Ascending aorta (tissue), 2 donors: ENCODE data around the gene NACC2. TPM values are rescaled to one million over a fixed set of nuclear protein-coding genes. Genes with fewer than 3 reads are reported as not detected.
A peak's percentile ranks its signal among the peaks of the same experiment; 100 is the strongest.

Source experiments
- DNase-seq, 2 donors: peaks; one replicate each; pipeline ENCODE4 v3.0.0-alpha.2; 2019; ENCODE audit warnings: low spot score in 2 of 2
- H3K27ac ChIP-seq, 2 donors: fragments of 200-600 bp; sonication (generic); one replicate each; pipeline ENCODE4 v1.5.1; 2016 to 2017; ENCODE audit warnings: mild to moderate bottlenecking in 1 of 2
- H3K27me3 ChIP-seq: fragments of 200-600 bp; sonication (generic); one replicate; pipeline ENCODE4 v1.5.1; 2017
- H3K36me3 ChIP-seq, 2 donors: fragments of 200-600 bp; sonication (generic); one replicate each; pipeline ENCODE4 v1.5.1; 2016
- H3K4me1 ChIP-seq, 2 donors: fragments of 200-600 bp; sonication (generic); one replicate each; pipeline ENCODE4 v1.5.1; 2016 to 2017; ENCODE audit warnings: mild to moderate bottlenecking in 1 of 2
- H3K4me3 ChIP-seq, 2 donors: fragments of 200-600 bp; sonication (generic); one replicate each; pipeline ENCODE4 v1.5.1; 2016 to 2017; ENCODE audit warnings: mild to moderate bottlenecking in 1 of 2
- H3K9me3 ChIP-seq, 2 donors: fragments of 200-600 bp; sonication (generic); one replicate each; pipeline ENCODE4 v1.5.1; 2016
- CTCF ChIP-seq, 3 experiments: fragments of 200-600 bp in 2 of 3; fragments of 450-650 bp in 1 of 3; sonication (generic) in 2 of 3; IDR thresholded peaks; one replicate each; pipeline ENCODE4 v1.5.1; 2016 to 2019; ENCODE audit warnings: antibody characterized with exemption in 3 of 3, mild to moderate bottlenecking in 1 of 3, moderate library complexity in 1 of 3
- intact Hi-C: fragments of 100-400 bp; cut with DNase I; formaldehyde crosslinking; loops from one replicate; pipeline ENCODE4 v1.15.1; 2023
- total RNA-seq: library from RNA; depleted of rRNA; stranded (reverse); fragments of >200 nt; gene quantifications from one replicate; pipeline ENCODE4 v1.1.0, GENCODE V29; 2016

Gene NACC2
- total RNA-seq, 1 donor from 2014 or later: 72.2 TPM

GRCh38 chr9:136054798-136055714 is 40.0 kb downstream of the NACC2 start:
- Histone ChIP-seq H3K9me3 (no peaks in the 10 kb centered on the region), H3K36me3 (peaks cover 0 to 2% of the 10 kb centered on the region in 2 donors), H3K4me1 (peaks cover 27 to 50% of the 10 kb centered on the region in 2 donors), H3K27me3 (no peaks in the 10 kb centered on the region), H3K4me3 (no peak overlapping the region), H3K27ac (no peak overlapping the region)
- no peak for DNase-seq
- intact Hi-C loops: loop anchor here (5.0 kb wide), 1 partner anchor 93 kb away; the partner anchor contains the start of gene UBAC1
- TF ChIP-seq CTCF (IDR thresholded peaks at IDR 0.05): no peak

GRCh38 chr9:136054146-136054545 is 40.9 kb downstream of the NACC2 start:
- no peak for DNase-seq
- Histone ChIP-seq H3K27ac (peak overlapping the region in 1 of 2 donors; percentile 44), H3K9me3 (no peaks in the 10 kb centered on the region), H3K4me3 (no peak overlapping the region), H3K27me3 (no peaks in the 10 kb centered on the region), H3K36me3 (peaks cover 8 to 10% of the 10 kb centered on the region in 2 donors), H3K4me1 (peaks cover 27 to 48% of the 10 kb centered on the region in 2 donors)
- intact Hi-C loops: loop anchor here (5.0 kb wide), 1 partner anchor 92 kb away; the partner anchor contains the start of gene UBAC1
- no peak for TF ChIP-seq CTCF (IDR thresholded peaks at IDR 0.05)

- Histone ChIP-seq H3K27me3 (no peaks in the 10 kb centered on the region), H3K36me3 (peaks cover 12 to 14% of the 10 kb centered on the region in 2 donors), H3K4me3 (peak overlapping the region in 1 of 2 donors; percentile 65), H3K4me1 (peaks cover 27 to 47% of the 10 kb centered on the region in 2 donors), H3K27ac (peak overlapping the region; percentile 44 to 79), H3K9me3 (no peaks in the 10 kb centered on the region)
- no peak for DNase-seq
- no peak for TF ChIP-seq CTCF (IDR thresholded peaks at IDR 0.05)
- intact Hi-C loops: loop anchor here (2.0 to 5.0 kb wide), 3 partner anchors 41 to 91 kb away; partner anchors contain the start of genes NACC2, TMEM250 and UBAC1
These were observed 41.3 kb downstream of the NACC2 start for GRCh38 chr9:136053757-136054142.

GRCh38 chr9:136052991-136053756 is 41.9 kb downstream of the NACC2 start:
- no peaks in the 10 kb centered on the region for H3K9me3 ChIP-seq
- peaks cover 27 to 47% of the 10 kb centered on the region in 2 donors for H3K4me1 ChIP-seq
- H3K4me3 ChIP-seq: peak overlapping the region; percentile 37 to 65
- H3K27me3 ChIP-seq: no peaks in the 10 kb centered on the region
- TF ChIP-seq CTCF (IDR thresholded peaks at IDR 0.05): no peak
- intact Hi-C loops: loop anchor here (1.0 to 5.0 kb wide), 4 partner anchors 42 to 91 kb away; partner anchors contain the start of genes NACC2, TMEM250 and UBAC1
- peak overlapping the region; percentile 44 to 79 for H3K27ac ChIP-seq
- H3K36me3 ChIP-seq: peaks cover 17 to 20% of the 10 kb centered on the region in 2 donors
- DNase-seq: no peak

GRCh38 chr9:136052472-136052880 is 42.6 kb downstream of the NACC2 start:
- Histone ChIP-seq H3K9me3 (no peaks in the 10 kb centered on the region), H3K4me1 (peaks cover 27 to 47% of the 10 kb centered on the region in 2 donors), H3K27ac (peak overlapping the region; percentile 44 to 79), H3K36me3 (peaks cover 24 to 27% of the 10 kb centered on the region in 2 donors), H3K4me3 (peak overlapping the region; percentile 37 to 65), H3K27me3 (no peaks in the 10 kb centered on the region)
- DNase-seq: no peak
- TF ChIP-seq CTCF (IDR thresholded peaks at IDR 0.05): no peak
- intact Hi-C loops: loop anchor here (1.0 to 5.0 kb wide), 4 partner anchors 42 to 90 kb away; partner anchors contain the start of genes NACC2, TMEM250 and UBAC1
